Mucosa of descending colon (tissue), 3 donors: ENCODE measurements around the gene CCND2. TPM values are rescaled to one million over a fixed set of nuclear protein-coding genes. Genes with fewer than 3 reads are reported as not detected.

Source experiments
- ATAC-seq: fragments of 200-7000 bp; cut with Tn5 transposase; one replicate; pipeline ENCODE4 v1.9.1; 2020; ENCODE audit warnings: mild to moderate bottlenecking, moderate library complexity
- DNase-seq, 3 donors: peaks; one replicate each; pipeline ENCODE4 v3.0.0-alpha.2; 2020
- H3K36me3 ChIP-seq: fragments of 200-600 bp; one replicate; pipeline ENCODE4 v1.8.0; 2021; ENCODE audit warnings: low read depth, mild to moderate bottlenecking
- H3K4me1 ChIP-seq: fragments of 200-600 bp; one replicate; pipeline ENCODE4 v1.8.0; 2021; ENCODE audit warnings: low read depth, mild to moderate bottlenecking
- H3K4me3 ChIP-seq: fragments of 200-600 bp; one replicate; pipeline ENCODE4 v1.8.0; 2021; ENCODE audit warnings: mild to moderate bottlenecking
- H3K9me3 ChIP-seq: fragments of 200-600 bp; one replicate; pipeline ENCODE4 v1.8.0; 2021; ENCODE audit warnings: mild to moderate bottlenecking
- CTCF ChIP-seq: fragments of 200-600 bp; IDR thresholded peaks from one replicate; pipeline ENCODE4 v1.8.0; 2022; ENCODE audit warnings: antibody characterized with exemption, mild to moderate bottlenecking
- intact Hi-C, 2 donors: fragments of 100-400 bp; cut with DNase I in 1 of 2; cut with micrococcal nuclease in 1 of 2; formaldehyde crosslinking; loops; one replicate each; pipeline versions ENCODE4 v1.11.0 to v1.11.1; 2022; cut with DNase I, micrococcal nuclease
- total RNA-seq, 3 donors: library from RNA; stranded (reverse); fragmentation: NEBNext Ultra II Directional in 2 of 3; extraction: Animal tissue kit (Norgen Biotek cat#: 25700) in 2 of 3; gene quantifications; one replicate each; pipeline versions ENCODE4 v1.2.1 to v1.2.4, GENCODE V29; 2021 to 2023
- donor health status: DM: no; HTN: no; CAD: no; lungs with moderate emphysema.
- donor health status: DM: no; HTN: no; CAD: no.
- donor health status: DM: no; HTN: yes; CAD: no.

CCND2 gene
- total RNA-seq, 3 donors from 2014 or later: 105 to 236 (median 130) TPM

DNA sequence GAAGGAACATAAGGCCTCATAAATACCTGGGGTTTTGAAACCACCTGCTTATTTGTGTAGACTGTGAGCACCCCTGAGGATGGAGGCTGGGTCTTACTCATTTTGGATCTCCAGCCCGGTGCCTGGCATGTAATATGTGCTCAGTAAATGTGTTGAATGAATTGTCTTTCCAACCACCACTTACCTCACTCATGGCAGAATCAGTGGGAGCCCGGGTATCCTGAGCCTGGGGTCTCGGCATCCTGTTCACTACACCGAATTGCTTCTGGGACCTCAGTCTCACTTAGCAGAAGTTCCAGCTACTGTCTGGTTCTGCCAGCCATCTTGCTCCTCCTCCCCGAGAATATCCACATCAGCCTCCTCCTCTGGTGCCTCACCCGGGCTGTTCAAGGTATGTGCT lies 43.0 kb upstream of the CCND2 start:
- intact Hi-C loops: no loop called here
- no peaks in the 10 kb centered on the region for H3K9me3 ChIP-seq
- H3K4me1 ChIP-seq: no peaks in the 10 kb centered on the region
- TF ChIP-seq CTCF: no peak
- no peak for ATAC-seq
- no peak for DNase-seq
- H3K36me3 ChIP-seq: no peaks in the 10 kb centered on the region
- no peak overlapping the region for H3K4me3 ChIP-seq

DNA sequence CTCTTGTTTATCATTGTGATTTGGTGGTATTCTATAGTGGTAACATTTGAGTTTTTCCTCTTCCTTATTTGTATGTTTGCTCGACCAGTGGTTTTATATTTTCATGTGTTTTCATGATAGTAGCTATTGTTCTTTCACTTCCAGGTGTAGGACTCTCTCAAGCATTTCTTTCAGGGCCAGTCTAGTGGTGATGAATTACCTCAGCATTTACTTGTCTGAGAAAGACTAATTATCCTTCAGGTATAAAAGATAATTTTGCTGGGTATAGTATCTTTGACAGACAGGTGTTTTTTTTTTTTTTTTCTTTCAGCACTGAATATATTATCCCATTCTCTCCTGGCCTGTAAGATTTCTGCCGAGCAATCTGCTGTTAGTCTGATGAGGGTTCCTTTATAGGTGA lies 35.0 kb upstream of the CCND2 start:
- no peak for TF ChIP-seq CTCF
- Histone ChIP-seq H3K36me3 (no peaks in the 10 kb centered on the region), H3K9me3 (peaks cover 12% of the 10 kb centered on the region), H3K4me1 (no peaks in the 10 kb centered on the region), H3K4me3 (no peak overlapping the region)
- intact Hi-C loops: no loop called here
- ATAC-seq: no peak
- DNase-seq: no peak

DNA sequence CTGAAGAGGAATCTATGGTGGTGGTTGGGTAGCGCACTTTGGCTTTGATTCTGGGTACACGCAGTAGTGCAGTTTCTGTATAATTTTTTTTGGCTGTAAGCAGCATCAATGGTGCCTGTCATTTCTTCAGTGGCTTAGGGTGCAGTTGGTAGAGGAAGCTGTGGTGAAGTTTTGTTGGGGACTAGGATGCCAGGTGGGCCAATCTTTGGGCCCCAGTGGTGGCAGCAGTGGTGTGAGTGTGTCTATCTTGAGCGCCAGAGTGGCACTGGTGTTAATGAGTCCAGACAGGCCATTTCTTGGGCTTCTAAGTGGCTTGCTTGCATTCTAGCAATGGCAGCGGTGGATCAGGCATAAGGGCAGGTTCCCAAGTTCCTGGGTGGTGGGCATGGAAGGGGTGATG lies 33.8 kb upstream of the CCND2 start:
- Histone ChIP-seq H3K36me3 (no peaks in the 10 kb centered on the region), H3K9me3 (peaks cover 12% of the 10 kb centered on the region), H3K4me1 (no peaks in the 10 kb centered on the region), H3K4me3 (no peak overlapping the region)
- DNase-seq: no peak
- ATAC-seq: no peak
- intact Hi-C loops: no loop called here
- no peak for TF ChIP-seq CTCF

DNA sequence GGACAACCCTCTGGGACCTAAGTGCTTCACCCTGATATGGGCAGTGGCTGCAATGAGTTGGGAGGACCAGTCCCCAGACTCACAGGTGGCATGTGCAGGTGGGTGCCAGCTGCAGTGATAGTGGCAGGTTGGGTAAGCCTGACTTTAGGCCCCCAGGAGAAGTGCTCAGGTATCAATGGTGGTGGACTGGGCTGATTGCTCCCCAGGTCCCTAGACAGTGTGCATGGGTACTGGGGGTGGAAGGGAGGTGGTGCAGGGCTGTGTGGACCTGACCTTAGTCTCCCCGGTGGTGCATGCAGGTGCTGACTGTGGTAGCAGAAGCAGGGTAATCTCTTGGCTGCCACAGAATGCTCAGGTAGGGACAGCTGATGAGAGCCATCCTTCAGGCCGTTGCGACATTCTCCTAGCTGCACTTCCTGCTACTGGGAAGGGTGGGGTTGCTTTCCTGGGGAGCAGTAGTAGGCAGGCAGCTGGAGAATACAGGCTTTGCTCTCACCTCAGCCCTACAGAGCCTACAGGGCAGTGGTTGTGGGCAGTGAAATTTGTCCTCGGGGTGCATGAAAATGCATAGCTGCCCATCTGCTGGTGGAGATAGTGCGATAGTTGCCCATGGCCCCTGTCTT lies 33.3 kb upstream of the CCND2 start:
- ATAC-seq (peak; percentile 87), DNase-seq (peak in 2 of 3 donors; percentile 19 to 31)
- intact Hi-C loops: no loop called here

GRCh38 chr12:4240981-4241380 lies 32.6 kb upstream of the CCND2 start:
- no peak for ATAC-seq
- intact Hi-C loops: no loop called here
- H3K9me3 ChIP-seq: peaks cover 12% of the 10 kb centered on the region
- no peak for DNase-seq
- no peak overlapping the region for H3K4me3 ChIP-seq
- H3K4me1 ChIP-seq: no peaks in the 10 kb centered on the region
- no peak for TF ChIP-seq CTCF
- H3K36me3 ChIP-seq: no peaks in the 10 kb centered on the region

More for the DNA sequence above, 33.3 kb upstream of the CCND2 start:
- Histone ChIP-seq H3K4me3 (no peak overlapping the region), H3K4me1 (no peaks in the 10 kb centered on the region), H3K36me3 (no peaks in the 10 kb centered on the region), H3K9me3 (peaks cover 12% of the 10 kb centered on the region)
- no peak for TF ChIP-seq CTCF

DNA sequence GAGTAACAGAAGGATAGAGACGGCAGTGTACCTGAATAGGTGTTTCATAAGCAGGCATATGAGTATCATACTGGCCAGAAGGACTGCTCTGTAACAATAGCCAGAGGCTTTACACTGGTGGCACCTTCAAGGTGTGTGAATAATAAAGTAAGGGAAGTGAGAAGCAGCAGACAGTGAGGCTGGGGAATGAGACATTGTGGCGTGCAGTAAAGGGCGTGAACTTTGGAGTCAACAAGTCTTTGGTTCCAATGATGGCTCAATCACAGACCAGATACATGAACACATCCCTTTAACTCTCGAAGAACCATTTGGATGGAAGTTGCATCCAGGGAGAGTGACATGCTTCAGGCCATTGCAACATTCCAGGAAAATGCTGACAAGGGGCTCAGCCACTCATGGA lies 32.0 kb upstream of the CCND2 start:
- Histone ChIP-seq H3K9me3 (peaks cover 12% of the 10 kb centered on the region), H3K4me3 (no peak overlapping the region), H3K4me1 (no peaks in the 10 kb centered on the region), H3K36me3 (no peaks in the 10 kb centered on the region)
- TF ChIP-seq CTCF: no peak
- intact Hi-C loops: no loop called here
- DNase-seq (no peak), ATAC-seq (no peak)
